ENCODE results near the gene DESI2.

GRCh38 chr1:244667797-244668196, 14.9 kb downstream of the DESI2 start:
- TF ChIP-seq CTCF (IDR thresholded peaks at IDR 0.05; ENCODE audit: insufficient read depth, low read length) (no peak), GABPA (IDR thresholded peaks at IDR 0.05; ENCODE audit: low read depth) (no peak), SPI1 (IDR thresholded peaks at IDR 0.05; ENCODE audit: borderline replicate concordance, low read depth) (no peak)

All from HL-60 (cell line).